Umbilical cord (tissue), 2 donors: ENCODE results near the gene MTF1. TPM values are rescaled to one million over a fixed set of nuclear protein-coding genes. Genes with fewer than 3 reads are reported as not detected.
A peak's percentile ranks its signal among the peaks of the same experiment; 100 is the strongest.

ENCODE experiments used
- DNase-seq: peaks from one replicate; pipeline ENCODE4 v3.0.0-alpha.2; 2015; ENCODE audit warnings: low spot score
- total RNA-seq: library from RNA; depleted of rRNA; stranded (reverse); fragments of >200 nt; gene quantifications from one replicate; pipeline ENCODE4 v1.2.3, GENCODE V29; 2014; ENCODE audit warnings: low replicate concordance; ENCODE audit not compliant: insufficient read depth

MTF1 gene
- total RNA-seq, 1 donor from 2014 or later = 5.3 TPM

DNA sequence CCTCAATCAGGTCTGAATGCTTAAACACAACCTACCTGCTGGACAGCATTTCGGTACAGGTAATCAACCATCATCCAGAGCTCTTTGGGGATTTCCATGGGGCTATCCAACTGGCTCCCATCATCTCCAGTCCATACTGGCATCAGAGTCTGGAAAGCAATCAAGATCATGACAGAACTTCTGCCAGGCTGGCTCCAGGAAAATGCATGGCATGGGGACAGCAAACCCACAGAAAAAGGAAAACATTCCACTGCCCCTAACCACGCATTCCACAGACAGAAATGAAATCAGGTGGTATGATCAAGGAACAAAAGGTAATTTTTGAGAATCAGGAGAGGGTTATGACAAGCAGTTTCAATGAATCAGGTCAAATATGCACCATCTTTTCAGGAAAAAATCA lies 9.1 kb upstream of the MTF1 start:
- no peak for DNase-seq

DNA sequence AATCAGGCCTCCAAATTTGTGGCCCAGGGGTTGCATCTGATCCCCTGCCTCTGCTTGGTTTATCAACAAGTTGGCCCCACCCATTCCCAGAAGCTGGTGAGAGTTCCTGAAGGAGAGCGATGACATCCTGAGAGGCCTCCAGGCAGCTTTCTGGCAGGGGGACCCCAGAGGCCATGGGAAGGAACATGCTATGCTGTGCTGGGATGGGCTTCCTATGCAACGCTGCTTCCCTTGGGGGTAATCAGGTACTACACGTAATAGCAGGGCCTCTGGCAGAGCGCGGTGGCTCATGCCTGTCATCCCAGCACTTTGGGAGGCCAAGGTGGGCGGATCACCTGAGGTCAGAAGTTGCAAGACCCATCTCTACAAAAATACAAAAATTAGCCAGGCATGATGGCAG lies 8.4 kb upstream of the MTF1 start:
- DNase-seq = no peak

DNA sequence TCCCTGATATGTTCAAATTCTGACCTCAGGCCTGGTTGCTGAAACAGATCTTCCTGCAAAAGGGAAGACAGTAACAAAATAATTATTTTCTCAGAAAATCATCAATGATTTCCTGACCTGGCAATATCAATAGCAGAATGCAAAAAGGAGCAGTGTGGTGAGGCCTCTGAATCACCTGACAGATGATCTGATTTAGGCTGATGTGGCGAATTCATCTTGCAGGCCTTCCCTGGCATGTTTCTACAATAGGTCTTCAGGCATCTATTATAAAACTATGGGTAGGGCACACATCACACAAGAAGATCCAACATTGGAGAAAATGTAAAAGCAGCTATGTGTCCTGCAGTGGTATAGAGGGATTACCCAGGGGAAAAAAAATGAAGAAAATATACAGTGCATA lies 7.1 kb upstream of the MTF1 start:
- DNase-seq = no peak

DNA sequence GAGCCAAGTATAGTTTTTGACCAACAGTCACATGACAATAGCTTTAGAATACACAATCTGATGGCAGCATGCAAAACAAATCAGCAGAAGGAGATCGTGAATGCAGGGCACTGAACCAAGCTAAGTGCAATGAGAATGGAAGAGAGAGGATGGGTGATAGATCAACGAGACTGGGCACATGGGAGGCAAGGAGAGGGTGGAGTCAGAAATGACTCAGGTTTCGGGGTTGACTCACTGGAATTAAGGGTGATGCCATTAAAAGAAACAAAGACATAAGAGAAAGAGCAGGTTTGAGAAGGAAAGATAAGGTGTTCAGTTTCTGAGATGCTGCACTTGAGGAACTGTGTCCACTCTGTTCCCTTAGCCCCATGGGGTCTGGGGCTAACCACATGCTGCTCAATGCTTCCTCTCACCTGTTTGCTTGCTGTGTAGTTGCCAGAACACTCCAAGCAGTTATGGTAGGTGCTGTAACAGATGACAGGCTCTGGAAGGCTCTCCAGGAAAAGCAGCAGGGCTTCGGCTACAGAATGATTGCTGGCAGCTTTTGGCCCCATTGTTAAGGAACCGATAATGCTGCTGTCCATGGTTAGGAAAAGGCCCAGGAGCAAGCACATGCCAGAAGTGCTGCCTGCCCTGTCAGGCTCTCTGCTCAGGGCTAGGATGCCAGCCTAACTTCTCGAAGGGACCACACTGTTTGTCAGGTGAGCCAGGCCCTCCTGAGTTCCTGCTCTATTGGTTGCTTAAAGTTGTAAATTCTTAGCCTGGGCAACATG lies 6.1 kb upstream of the MTF1 start:
- no peak for DNase-seq

DNA sequence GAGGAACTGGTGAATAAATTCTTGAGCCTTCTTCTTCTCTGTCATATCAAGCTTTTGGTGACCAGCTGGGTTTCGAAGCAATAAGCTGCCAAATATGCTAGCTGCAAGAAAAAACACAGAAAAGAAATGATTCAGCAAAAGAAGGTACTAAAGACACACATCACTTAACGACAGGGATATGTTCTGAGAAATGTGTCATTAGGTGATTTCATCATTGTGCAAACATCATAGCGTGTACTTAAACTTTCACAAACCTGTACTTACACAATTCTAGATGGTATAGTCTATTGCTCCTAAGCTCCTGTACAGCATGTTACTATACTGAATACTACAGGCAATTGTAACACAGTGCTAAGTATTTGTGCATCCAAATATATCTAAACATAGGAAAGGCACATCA lies 2.9 kb upstream of the MTF1 start:
- no peak for DNase-seq

DNA sequence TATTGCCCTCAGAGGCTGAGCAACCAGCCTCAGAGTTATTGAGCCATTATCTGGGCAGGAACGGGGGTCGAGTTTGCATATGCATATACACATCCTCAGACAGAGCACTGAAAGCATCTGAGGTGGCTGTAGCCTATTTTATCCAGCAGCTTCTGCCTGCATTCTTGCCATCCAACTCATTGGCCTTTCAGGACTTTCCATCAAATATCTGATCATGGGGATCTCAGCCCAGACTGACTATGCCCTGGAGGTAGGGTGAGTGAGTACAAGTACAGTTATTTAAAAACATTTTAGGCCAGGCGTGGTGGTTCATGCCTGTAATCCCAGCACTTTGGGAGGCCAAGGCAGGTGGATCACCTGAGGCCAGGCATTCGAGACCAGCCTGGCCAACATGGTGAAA lies 1.8 kb upstream of the MTF1 start:
- DNase-seq = no peak

DNA sequence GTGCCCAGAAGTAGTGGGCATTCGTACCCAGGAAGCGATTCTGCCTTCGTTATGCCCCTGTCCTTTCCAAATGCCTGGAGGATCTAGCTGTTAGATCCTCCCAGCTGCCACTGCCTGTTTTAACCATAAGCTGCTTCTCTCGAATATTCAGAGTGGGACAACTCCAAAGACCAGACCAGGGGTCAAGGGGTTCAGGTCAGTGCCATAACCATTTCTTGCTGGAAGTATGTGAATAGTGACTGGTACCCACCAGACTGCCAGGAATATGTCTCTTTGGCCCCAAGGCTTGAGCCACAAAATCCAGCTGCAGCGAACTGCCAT lies 914 bp upstream of the MTF1 start:
- DNase-seq = peak; percentile 4

DNA sequence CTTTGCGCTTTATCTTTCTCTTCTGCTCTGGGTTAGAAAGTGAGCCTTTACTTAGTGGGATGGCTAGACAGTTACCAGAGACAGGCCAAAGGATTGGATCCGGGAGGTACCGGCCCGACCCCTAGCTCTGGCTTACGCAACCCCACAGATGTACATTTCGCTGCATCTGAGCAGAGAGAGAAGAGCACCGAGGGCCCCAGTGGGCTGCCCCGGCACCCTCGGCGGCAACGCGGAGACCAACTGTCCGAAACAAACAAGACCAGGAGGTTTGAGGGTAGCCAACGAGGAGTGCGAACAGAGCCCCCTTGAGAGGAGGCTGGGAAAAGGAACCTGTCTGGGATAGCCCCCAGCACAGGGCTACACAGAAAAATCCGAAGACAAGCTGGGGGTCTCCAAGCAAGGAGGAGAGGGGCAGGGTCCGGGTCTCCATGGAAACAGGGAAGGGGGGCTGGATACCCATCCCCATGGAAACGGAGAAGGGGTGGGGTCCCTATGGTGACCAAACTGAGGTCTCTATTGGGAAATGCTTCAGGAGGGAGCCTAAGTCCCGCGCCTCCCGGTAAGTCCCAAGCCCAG lies 373 bp downstream of the MTF1 start:
- DNase-seq = peak; percentile 79

DNA sequence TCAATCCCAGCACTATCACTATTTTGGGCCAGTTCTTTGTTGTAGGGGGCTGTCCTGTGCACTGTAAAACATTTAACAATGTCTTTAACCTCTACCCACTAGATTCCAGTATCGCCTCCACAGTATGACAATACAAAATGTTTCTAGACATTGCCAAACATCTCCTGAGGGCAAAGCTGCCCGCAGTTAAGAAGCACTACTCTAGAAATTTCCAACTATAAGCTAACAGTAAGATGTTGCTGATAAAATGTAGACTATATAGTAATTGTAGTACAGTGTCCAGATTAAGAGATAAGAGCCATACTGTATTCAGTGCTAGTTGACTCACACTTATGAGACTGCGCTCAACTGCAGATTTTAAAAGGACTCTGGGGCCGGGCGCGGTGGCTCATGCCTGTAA lies 5.0 kb downstream of the MTF1 start:
- no peak for DNase-seq

DNA sequence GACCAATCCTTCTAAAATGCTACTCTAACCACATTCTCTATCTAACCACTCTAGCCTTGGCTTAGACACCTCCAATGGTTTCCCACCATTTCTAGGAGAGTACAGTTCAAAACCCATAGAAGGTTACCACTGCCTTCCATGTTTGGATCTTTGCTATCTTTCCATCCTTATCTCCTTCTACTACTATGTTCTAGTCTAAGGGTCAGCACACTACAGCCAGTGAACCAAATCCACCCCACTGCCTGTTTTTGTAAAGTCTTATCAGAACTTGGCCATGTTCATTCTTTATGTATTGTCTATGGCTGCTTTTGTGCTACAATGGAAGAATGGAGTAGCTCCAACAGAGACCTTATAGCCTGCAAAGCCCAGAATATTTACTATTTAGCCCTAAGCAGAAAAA lies 6.2 kb downstream of the MTF1 start:
- DNase-seq = no peak

DNA sequence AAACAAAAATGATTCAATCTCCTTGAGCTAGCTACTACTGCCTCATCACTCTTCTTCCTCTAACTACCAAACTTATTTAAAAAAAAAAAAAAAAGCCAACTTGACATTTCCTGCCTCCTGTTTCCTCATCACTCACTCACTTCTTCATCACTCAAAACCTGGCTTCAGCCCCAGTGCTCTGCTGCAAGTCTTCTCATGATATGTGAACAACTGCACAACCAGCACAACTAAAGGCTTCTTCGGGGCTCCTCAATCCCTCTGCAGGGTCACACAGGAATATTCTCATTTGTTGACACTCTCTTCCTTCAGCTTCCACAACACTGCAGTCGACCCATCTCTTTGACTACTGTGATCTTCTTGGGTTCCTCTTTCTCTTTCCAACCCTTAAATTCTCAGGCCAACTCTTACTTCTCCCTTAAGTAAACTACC lies 7.6 kb downstream of the MTF1 start:
- DNase-seq = peak; percentile 8

DNA sequence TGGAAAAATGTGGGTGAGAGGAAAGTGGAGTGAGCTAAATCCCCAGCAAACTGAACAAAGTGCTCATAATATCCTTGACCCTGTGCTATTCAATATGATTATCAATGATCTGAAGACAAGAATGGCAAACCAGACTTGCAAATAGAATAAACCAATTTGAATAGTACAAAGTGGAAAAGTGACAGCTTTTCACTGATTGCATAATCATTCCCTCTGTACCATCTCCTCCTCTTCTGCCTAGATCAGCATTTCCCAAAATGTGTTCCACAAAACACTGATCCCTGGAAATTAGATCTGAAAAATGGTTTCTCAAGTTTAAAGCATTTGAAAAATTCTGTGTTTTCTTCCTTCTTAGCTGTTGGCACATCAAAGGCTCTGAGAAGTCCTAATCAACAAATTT lies 8.1 kb downstream of the MTF1 start:
- DNase-seq = no peak

DNA sequence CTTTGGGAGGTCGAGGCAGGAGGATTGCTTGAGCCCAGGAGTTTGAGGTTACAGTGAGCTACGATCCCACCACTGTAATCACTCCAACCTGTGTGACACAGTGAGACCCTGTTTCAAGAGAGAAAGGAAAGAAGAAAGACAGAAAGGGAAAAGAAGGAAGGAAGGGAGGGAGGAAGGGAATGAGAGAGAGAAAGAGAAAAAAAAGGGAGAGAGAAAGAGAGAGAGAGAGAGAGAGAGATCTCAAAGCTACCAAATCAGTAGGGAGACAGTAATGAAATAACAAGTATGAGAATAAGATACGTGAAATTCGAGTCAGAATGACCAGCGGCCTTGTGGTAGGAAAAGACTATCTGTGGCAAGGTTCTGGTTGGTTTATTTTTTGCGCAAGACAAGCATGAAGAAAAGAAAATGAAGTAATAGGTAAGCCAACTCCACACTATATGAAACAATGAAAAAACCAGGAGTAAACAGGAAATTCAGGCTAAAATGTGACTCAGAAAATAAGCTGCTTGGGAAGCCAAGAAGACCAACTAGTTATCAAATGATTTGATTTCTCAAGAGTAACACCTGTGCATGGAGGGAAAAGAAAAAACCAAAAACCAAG lies 8.9 kb downstream of the MTF1 start:
- DNase-seq = no peak

DNA sequence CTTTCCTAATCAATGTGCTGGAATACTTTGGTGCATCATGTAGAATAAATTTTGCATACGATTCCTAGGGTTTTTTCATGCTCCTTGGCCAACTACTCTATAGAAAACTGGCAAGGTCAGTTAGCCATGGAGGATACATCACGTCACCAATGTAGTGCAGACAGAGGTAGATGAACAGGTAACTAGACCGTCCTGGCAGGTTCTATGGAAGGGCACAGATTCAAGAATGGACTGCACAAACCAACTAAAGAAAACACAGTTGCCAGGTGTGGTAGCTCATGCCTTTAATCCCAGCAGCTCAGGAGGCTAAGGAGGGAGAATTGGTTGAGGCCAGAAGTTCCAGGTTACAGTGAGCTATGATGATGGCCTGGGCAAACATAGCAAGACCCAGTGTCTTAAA lies 9.9 kb downstream of the MTF1 start:
- no peak for DNase-seq

DNA sequence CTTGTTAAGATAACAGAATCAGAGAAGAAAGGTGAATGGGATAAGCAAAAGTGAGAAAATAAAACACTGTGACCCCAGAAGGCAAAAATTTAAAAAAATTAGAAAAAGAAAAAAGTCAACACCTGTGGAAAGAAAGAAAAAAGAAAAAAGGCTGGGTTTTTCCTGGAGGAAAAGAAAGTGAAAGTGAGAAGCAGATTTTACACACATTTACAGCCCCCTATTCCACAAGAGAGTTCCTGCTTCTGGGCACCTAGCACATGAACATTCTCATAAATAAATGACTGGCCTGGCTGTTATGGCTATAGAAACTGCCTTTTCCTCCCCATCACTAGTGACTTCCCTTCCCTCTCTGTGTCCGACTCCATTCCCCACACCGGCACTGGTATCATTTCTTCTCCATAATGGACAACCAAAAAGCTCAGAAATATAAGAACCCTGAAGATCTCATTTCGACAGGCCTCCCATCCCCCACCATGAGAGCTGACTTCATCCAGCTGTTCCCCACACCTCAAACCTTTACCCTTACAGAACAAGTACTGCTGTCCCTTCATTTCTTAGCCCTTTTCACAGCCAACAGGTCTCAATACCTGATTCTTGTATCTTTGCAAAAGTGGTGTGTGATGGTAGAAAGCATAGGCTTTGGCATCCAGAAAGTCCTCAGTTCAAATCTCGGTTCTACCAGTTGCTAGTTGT lies 12.6 kb downstream of the MTF1 start:
- DNase-seq = no peak

DNA sequence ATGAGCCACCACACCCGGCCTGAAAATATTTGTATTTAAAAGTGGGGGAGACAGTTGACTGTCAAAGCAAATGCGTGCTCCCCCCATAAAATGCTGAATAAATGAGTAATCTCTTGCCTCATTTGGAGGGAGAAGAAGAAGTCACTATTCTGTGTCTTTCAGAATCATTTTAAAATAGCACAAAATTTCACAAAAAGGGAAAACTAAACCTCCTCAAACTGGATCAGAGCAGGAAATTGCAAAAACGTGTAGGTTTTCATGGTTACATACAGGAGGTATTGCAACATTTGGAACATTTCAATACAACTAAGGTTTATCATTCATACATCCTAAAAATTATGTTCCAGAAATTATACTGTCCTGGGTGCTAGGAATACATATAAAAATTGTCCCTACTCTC lies 13.6 kb downstream of the MTF1 start:
- DNase-seq = no peak

DNA sequence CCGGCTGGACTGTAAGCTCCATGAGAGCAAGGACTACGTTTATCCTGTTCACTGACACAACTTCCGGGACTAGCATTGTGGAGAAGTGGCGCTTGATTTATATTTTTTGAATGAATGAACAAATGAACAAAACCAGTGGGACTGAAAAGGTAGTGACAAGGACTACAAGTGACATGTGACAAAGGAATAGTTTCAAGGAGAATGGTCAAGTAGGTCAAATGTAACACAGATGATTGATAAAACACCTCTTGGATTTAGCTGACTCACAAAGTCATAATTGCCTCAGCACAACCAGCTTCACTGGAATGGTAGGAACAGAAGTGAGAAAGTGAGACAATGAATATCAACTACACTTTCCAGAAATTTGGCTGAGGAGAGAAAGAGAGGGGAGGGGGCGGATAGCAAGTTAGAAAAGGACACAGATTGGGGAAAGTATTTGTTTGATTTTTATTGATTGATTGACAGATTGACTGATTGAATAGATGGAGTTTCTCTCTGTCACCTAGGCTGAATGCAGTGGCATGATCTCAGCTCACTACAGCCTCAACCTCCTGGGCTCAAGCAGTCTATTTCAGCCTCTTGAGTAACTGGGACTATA lies 14.2 kb downstream of the MTF1 start:
- DNase-seq = no peak

DNA sequence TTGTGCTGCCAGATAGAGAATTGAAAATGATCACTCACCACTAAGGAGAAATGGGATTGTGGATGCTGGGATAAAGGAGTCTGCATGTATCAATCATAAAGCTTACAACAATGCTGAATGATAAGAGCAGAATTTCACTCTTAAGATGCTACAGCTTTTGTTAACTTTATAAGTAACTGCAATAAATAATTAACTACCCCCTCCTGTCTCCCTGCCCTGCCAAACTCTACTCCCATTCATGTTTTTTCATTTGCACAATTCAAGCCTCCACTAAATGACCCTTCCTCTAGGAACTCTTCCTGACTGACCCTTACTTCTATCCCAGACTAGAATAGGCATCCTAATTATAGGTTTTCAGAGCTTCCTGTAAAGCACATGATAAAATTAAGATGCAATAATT lies 14.9 kb downstream of the MTF1 start:
- no peak for DNase-seq

DNA sequence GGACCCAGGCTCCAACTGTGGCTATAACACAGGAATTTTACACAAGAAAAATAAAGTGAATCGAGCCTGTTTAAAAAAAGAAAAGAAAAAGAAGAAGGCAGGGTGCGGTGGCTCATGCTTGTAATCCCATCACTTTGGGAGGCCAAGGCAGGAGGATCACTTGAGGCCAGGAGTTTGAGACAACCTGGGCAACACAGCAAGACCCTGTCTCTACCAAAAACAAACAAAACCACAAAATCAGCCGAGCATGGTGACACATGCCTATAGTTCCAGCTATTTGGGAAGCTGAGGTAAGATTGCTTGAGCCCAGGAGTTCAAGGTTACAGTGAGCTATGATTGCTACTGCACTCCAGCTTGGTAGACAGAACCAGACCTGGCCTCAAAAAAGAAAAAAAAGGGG lies 17.7 kb downstream of the MTF1 start:
- no peak for DNase-seq

DNA sequence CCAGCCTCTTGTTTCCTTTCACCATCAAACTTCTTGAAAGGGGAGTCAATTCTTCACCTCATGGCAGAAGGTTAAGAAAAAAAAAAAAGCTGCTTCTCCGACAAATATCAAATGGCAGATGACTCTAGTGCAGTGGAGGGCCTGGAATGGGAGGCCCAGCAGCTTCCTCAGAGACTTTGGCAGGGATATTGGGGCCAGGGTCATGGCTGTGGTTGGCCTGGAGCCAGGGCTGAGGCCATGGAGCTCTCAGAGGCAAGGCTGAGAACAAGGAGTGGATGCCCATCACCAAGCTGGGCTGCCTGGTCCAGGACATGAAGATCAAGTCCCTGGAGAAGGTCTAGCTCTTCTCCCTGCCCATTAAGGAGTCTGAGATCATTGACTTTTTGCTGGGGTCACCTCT lies 18.7 kb downstream of the MTF1 start:
- no peak for DNase-seq

DNA sequence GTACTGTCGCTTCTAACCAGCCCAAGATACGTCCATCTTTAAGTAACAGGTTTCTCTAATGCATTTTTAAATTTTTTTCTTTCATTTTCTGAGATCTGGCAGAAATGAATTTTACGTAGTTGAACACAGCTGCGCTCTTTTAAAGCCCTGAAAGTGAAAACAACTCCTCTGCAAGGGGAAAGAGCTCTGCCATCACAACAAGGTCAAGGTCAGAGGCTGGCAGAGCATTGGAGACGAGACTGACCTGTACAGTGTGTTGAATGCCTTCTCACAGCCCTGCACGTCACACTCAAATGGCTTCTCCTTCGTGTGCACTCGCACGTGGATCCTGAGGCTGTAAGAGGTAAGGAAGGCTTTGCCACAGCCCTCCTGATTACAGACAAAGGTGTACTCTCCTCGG lies 19.7 kb downstream of the MTF1 start:
- no peak for DNase-seq

DNA sequence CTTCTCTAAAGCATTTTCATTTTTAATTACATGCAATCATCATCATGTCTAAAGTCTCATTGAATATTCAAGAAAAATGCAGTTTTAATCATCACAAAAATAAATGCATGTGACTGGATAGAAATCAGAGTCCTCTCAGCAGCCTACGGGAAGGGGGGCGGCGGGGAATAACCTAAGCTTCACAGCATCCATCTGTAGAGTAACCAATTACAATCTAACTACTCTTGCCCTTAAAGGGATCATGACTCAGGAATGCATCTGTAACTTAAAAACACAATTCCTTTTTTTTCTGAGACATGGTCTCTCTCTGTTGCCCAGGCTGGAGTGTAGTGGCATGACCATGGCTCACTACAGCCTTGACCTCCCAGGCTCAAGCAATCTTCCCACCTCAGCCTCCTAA lies 22.6 kb downstream of the MTF1 start:
- DNase-seq = no peak

DNA sequence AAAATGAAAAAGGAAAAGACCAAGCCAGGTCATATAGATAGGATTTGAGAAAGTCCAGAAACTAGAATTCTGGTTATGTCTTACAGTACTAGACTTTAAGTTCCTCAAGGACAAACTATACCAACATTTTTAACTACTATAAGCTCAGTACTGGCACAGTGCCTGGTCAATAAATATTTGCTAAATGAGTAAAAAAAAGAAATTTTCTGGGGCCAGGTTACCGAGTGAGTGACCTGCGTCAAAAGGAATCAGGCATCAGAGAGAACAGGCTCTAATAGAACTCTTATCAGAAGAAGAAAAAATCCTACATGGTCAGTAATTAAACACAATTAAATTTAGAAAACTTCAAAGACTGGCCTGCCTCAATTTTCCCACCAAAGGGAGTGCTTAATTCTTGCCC lies 27.6 kb downstream of the MTF1 start:
- no peak for DNase-seq
